Activated T-helper 17 cell treated with anti-CD3 and anti-CD28 coated beads, Interleukin-2, amount 50 U/mL, for 72 hours (primary cell): Measurements from ENCODE around the gene MTERF2. TPM values are rescaled to one million over a fixed set of nuclear protein-coding genes. Genes with fewer than 3 reads are reported as not detected.
A peak's percentile ranks its signal among the peaks of the same experiment; 100 is the strongest.

Source experiments
- ATAC-seq: fragments of 150-1000 bp; cut with Tn5 transposase; replicated peaks from 2 replicates; pipeline ENCODE4 v1.10.0; 2021; ENCODE audit warnings: mild to moderate bottlenecking, moderate library complexity
- H3K27ac Mint-ChIP-seq: one replicate; pipeline ENCODE4 v1.8.0; 2022; ENCODE audit warnings: mixed read lengths
- H3K27me3 Mint-ChIP-seq: one replicate; pipeline ENCODE4 v1.8.0; 2022; ENCODE audit warnings: mixed read lengths
- H3K36me3 Mint-ChIP-seq: one replicate; pipeline ENCODE4 v1.8.0; 2022; ENCODE audit warnings: low read depth, mild to moderate bottlenecking, mixed read lengths
- H3K4me1 Mint-ChIP-seq: one replicate; pipeline ENCODE4 v1.8.0; 2022; ENCODE audit warnings: mixed read lengths
- H3K4me3 Mint-ChIP-seq: one replicate; pipeline ENCODE4 v1.8.0; 2022; ENCODE audit warnings: mild to moderate bottlenecking, mixed read lengths
- H3K9me3 Mint-ChIP-seq: one replicate; pipeline ENCODE4 v1.8.0; 2022; ENCODE audit warnings: mixed read lengths
- total RNA-seq, 2 donors: library from RNA; stranded (reverse); gene quantifications; one replicate each; pipeline ENCODE4 v1.2.3, GENCODE V29; 2022

The MTERF2 gene
- total RNA-seq, 2 donors from 2014 or later, result 9.0 to 10.9 TPM

DNA sequence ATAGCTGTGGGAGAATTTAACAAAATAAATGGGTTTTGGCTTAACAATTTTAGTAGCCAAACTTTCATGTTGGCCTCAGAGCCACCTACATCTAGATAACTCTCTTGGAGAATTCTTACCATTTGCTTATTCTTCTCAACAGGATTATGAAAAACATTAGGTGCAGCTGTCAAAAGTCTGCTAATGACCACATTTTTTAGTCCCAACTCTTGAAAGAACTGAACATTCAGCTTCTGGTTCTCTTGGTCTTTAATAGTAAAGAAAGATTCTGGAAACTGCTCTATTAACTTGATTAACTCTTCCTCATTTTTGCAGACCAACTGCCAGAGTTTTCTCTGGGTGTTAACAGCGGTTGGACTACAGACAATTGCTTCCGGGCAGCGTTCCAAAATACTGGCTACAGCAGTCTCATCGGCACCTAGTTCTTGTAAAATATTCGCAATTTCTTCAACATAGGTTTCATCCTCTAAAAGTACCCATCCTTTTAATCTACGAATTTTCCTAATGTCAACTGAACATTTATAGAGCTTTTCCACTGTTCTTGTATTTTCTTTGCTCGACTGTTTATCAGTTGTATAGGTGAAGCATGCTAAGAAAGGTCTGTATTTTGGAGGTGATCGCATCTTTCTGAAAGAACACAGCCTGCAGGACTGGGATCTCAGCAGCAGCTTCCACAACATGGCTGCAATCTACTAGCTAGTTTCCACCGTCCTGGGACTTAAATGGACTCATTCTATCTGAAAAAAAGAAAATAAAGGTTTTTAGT is 8.7 kb downstream of the MTERF2 start:
- peaks cover 10% of the 10 kb centered on the region for H3K4me1 Mint-ChIP-seq
- no peak overlapping the region for H3K27ac Mint-ChIP-seq
- H3K9me3 Mint-ChIP-seq, result no peaks in the 10 kb centered on the region
- peaks cover 49% of the 10 kb centered on the region for H3K36me3 Mint-ChIP-seq
- ATAC-seq, result no peak
- no peak overlapping the region for H3K4me3 Mint-ChIP-seq
- H3K27me3 Mint-ChIP-seq, result no peaks in the 10 kb centered on the region

GRCh38 chr12:106976668-106977067 is 10.3 kb downstream of the MTERF2 start:
- H3K4me1 Mint-ChIP-seq, result peaks cover 10% of the 10 kb centered on the region
- peaks cover 55% of the 10 kb centered on the region for H3K36me3 Mint-ChIP-seq
- H3K27me3 Mint-ChIP-seq, result no peaks in the 10 kb centered on the region
- H3K27ac Mint-ChIP-seq, result peak overlapping the region; percentile 73
- H3K4me3 Mint-ChIP-seq, result no peak overlapping the region
- ATAC-seq, result no peak
- H3K9me3 Mint-ChIP-seq, result no peaks in the 10 kb centered on the region

DNA sequence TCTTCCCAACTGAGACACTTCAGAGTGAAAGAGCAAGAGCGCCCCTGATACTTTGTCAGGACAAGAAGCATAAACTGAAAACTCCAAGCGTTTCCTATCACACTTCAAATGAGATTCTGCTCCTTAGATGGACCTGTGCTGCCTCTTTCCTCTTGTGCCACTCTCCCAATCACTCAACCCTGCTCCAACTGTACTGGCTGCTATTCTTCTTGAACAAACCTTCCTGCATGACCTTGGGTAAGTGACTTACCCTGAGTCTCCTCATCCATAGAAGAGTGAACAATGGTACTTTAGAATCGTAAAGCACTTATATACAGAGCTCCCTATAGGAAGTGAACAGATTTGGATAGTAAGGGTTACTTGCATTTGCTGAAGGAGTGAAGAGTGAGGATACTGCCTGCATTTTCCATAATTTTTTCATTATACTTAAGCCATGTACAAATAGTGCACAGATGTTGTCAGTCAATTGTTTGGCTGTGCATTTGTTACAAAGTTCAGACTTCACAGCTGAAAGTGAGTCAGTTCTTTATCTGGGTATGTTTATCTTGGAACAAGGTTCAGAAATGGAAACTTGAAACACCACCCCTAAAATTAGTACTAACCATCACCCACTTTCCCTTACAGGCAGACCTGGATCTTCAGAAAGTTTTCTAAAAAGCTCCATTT is 10.8 kb downstream of the MTERF2 start:
- no peak for ATAC-seq
- peaks cover 10% of the 10 kb centered on the region for H3K4me1 Mint-ChIP-seq
- H3K9me3 Mint-ChIP-seq, result no peaks in the 10 kb centered on the region
- H3K27ac Mint-ChIP-seq, result peak overlapping the region; percentile 73
- H3K4me3 Mint-ChIP-seq, result no peak overlapping the region
- H3K36me3 Mint-ChIP-seq, result peaks cover 60% of the 10 kb centered on the region
- H3K27me3 Mint-ChIP-seq, result no peaks in the 10 kb centered on the region

DNA sequence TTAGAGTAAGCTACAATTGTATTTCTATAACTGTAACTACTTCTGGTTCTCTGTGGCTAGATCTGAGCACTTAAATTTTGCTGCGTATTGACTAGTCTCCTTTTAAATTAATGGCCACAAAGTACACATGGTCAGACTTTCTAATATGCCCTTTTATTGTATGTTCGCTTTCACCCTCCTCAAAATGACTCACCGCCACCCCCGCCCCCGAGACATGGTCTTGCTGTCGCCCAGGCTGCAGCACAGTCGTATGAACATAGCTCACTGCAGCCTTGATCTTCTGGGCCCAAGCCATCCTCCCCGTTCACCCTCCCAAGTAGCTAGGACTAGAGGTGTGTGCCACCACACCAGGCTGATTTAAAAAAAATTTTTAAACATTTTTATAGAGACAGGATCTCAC is 11.8 kb downstream of the MTERF2 start:
- Mint-ChIP-seq H3K4me3 (no peak overlapping the region), H3K9me3 (no peaks in the 10 kb centered on the region), H3K27me3 (no peaks in the 10 kb centered on the region), H3K4me1 (peaks cover 10% of the 10 kb centered on the region), H3K27ac (peak overlapping the region; percentile 73), H3K36me3 (peaks cover 68% of the 10 kb centered on the region)
- ATAC-seq, result no peak

DNA sequence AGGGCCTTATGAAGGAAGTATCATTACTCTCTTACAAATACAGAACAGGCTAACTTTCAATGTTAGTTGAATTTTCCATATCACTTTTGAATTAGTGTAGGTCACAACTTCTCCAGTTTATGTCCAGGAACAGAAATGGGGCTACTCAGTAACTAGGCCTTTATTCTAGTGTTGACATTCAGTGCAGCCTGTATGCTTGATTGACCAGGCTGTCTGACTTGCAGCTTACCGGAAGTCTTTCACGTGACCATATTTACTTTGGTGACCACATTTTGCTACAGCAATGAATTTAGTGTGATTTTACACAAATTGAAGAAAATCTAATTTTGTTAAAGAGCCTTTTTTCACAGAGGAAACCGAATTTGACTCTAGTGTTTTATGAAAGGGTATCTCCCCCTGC is 12.4 kb downstream of the MTERF2 start:
- Mint-ChIP-seq H3K27ac (no peak overlapping the region), H3K9me3 (no peaks in the 10 kb centered on the region), H3K4me3 (no peak overlapping the region), H3K4me1 (peaks cover 10% of the 10 kb centered on the region), H3K36me3 (peaks cover 74% of the 10 kb centered on the region), H3K27me3 (no peaks in the 10 kb centered on the region)
- no peak for ATAC-seq

DNA sequence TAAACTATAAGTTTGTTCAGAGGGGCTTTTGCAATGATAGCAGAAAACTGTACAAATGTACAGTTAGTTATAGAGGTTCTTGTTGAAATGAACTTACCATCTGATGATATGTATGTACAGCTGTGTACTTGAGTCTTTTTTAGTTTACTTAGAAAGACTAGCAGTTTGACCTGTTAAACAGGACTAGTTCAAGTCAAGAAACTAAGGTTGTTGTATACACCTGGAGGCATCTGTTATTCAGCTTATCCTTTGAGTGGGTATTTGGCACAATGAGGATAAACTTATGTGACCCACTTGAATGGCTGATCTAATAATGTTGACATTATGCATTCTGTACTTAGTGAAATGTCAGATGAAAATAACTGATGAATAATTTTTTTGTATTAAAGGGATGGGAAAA is 13.4 kb downstream of the MTERF2 start:
- no peaks in the 10 kb centered on the region for H3K27me3 Mint-ChIP-seq
- no peak for ATAC-seq
- peaks cover 10% of the 10 kb centered on the region for H3K4me1 Mint-ChIP-seq
- H3K9me3 Mint-ChIP-seq, result no peaks in the 10 kb centered on the region
- H3K36me3 Mint-ChIP-seq, result peaks cover 77% of the 10 kb centered on the region
- H3K4me3 Mint-ChIP-seq, result no peak overlapping the region
- H3K27ac Mint-ChIP-seq, result no peak overlapping the region

DNA sequence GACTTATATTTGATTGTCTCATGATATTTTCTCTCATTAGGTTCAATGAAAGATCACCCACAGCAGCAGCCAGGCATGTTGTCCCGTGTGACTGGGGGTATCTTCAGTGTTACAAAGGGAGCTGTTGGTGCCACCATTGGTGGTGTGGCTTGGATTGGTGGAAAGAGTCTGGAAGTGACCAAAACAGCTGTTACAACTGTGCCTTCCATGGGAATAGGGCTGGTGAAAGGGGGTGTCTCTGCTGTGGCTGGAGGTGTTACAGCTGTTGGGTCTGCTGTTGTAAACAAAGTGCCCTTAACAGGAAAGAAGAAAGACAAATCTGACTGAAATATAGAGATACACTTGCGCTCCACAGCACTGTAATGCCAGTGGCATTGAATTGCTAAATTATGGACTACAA is 15.9 kb downstream of the MTERF2 start:
- peaks cover 89% of the 10 kb centered on the region for H3K36me3 Mint-ChIP-seq
- H3K9me3 Mint-ChIP-seq, result no peaks in the 10 kb centered on the region
- no peak overlapping the region for H3K4me3 Mint-ChIP-seq
- H3K4me1 Mint-ChIP-seq, result peaks cover 6% of the 10 kb centered on the region
- ATAC-seq, result no peak
- H3K27ac Mint-ChIP-seq, result no peak overlapping the region
- no peaks in the 10 kb centered on the region for H3K27me3 Mint-ChIP-seq

GRCh38 chr12:106964526-106964925 is 22.4 kb downstream of the MTERF2 start:
- Mint-ChIP-seq H3K9me3 (no peaks in the 10 kb centered on the region), H3K4me3 (no peak overlapping the region), H3K36me3 (peaks cover 82% of the 10 kb centered on the region), H3K27me3 (no peaks in the 10 kb centered on the region), H3K4me1 (peaks cover 10% of the 10 kb centered on the region), H3K27ac (no peak overlapping the region)
- no peak for ATAC-seq

- Mint-ChIP-seq H3K4me1 (peaks cover 23% of the 10 kb centered on the region), H3K27ac (no peak overlapping the region), H3K36me3 (peaks cover 78% of the 10 kb centered on the region), H3K4me3 (no peak overlapping the region), H3K9me3 (no peaks in the 10 kb centered on the region), H3K27me3 (no peaks in the 10 kb centered on the region)
- ATAC-seq, result no peak
These were observed 24.7 kb downstream of the MTERF2 start for GRCh38 chr12:106962286-106962685.

DNA sequence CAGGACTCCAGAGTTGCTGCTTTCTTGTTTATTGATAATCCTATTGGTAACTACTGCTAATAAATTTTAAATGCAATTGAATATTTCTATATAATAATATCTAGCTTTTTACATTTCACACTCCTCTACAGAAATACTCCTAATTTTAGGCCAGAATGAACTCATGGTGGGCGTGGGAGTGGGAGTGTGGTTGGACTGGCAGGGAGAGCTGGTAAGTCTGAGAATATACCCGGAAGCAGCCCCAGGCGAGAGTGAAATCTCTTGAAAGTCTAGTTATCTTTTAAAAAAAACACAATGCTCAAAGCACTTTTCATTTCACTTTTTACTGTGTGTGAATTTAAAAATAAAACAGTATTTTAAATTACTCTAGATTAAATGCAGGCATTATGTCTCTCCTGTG is 26.5 kb downstream of the MTERF2 start:
- Mint-ChIP-seq H3K36me3 (peaks cover 74% of the 10 kb centered on the region), H3K4me3 (no peak overlapping the region), H3K27me3 (no peaks in the 10 kb centered on the region), H3K4me1 (peaks cover 23% of the 10 kb centered on the region), H3K27ac (no peak overlapping the region), H3K9me3 (no peaks in the 10 kb centered on the region)
- no peak for ATAC-seq

DNA sequence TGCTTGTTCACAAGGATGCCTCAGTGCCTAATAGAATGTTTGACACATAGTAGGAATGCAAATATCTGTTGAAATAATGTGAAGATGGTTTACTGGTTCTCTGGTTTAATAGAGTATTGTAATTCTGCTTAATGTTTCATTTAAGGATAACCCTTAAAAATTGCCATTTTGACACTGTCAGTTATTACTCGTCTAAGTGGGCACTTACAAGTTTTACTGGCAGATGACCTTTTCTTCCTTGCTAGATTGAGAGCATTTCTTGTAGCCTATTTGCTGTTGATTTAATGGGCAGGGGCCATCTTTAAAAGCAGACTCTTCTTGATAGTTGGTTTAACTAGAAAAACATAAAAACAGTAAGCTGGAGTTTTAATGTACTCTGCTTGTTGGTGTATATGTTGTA is 29.4 kb downstream of the MTERF2 start:
- Mint-ChIP-seq H3K27me3 (no peaks in the 10 kb centered on the region), H3K4me3 (peak overlapping the region; percentile 95), H3K4me1 (peaks cover 15% of the 10 kb centered on the region), H3K27ac (peak overlapping the region; percentile 98), H3K36me3 (peaks cover 55% of the 10 kb centered on the region), H3K9me3 (no peaks in the 10 kb centered on the region)
- no peak for ATAC-seq

- peaks cover 46% of the 10 kb centered on the region for H3K36me3 Mint-ChIP-seq
- no peaks in the 10 kb centered on the region for H3K9me3 Mint-ChIP-seq
- H3K27me3 Mint-ChIP-seq, result no peaks in the 10 kb centered on the region
- ATAC-seq, result peak; percentile 64
- H3K4me3 Mint-ChIP-seq, result peak overlapping the region; percentile 95
- H3K4me1 Mint-ChIP-seq, result peaks cover 13% of the 10 kb centered on the region
- peak overlapping the region; percentile 98 for H3K27ac Mint-ChIP-seq
These were observed 30.8 kb downstream of the MTERF2 start for GRCh38 chr12:106956048-106956578.

GRCh38 chr12:106955377-106956047 is 31.4 kb downstream of the MTERF2 start, which contains the start of gene TMEM263:
Gene TMEM263, plus strand, starts transcription at chr12:106955907. Its CDS starts 11,210 bp downstream, at chr12:106967117.
- peak; percentile 75 for ATAC-seq
- Mint-ChIP-seq H3K36me3 (peaks cover 40% of the 10 kb centered on the region), H3K27ac (peak within 1 kb of the TSS; percentile 98), H3K4me3 (peak within 1 kb of the TSS; percentile 95), H3K27me3 (no peaks in the 10 kb centered on the region), H3K4me1 (peaks cover 13% of the 10 kb centered on the region), H3K9me3 (no peaks in the 10 kb centered on the region)

DNA sequence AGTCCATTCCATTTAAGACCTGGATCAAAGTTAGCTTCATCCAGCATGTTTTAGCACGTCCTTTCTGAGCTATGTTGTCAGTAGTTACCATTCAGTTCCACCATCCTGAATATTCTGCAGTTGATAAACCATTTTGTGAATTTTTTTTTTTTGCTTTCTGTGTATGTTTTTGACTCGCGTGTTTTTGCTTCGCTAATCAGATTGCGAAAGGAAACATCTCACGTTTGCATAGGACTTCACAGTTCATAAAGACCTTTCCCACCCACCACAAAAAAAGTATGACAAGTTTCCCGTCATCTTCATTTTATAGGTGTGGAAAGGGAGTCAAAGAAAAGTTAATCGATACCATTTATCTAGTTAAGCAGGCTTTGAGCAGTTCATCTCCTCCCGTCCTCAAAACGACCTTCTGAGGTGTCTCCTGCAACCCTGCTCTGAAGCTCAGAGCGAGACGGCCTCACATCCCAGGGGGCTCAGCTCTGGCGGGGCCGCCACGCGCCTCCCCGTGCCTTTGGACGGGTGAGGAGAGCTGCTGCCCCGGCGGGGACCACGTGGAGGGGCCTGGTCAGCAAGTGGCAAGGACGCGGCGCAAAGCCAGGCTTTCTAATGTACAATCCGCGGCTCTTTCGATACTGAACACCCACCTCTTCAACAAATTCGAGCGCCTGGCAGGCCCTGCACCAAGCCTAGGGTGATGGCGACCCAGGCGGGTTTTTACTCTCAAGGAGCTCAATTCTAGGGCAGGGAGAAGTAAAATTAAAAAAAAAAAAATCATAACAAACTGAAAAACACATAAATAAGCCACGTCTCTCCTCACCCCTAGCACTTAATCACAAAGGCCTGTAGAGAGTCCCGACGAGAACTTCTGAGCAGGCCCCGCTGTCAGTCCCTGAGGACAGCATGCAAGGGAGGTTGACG is 32.2 kb downstream of the MTERF2 start:
- H3K27ac Mint-ChIP-seq, result peak overlapping the region; percentile 97
- no peaks in the 10 kb centered on the region for H3K27me3 Mint-ChIP-seq
- H3K36me3 Mint-ChIP-seq, result peaks cover 38% of the 10 kb centered on the region
- no peaks in the 10 kb centered on the region for H3K9me3 Mint-ChIP-seq
- peak overlapping the region; percentile 92 for H3K4me3 Mint-ChIP-seq
- peaks cover 13% of the 10 kb centered on the region for H3K4me1 Mint-ChIP-seq
- ATAC-seq, result peak; percentile 22
